PC-9 (cell line): Measurements from ENCODE around the gene UNC13A.

Experiments used
- EZH2 ChIP-seq: fragments of 200-600 bp; sonication (generic); IDR thresholded peaks from 2 replicates; pipeline ENCODE4 v1.8.0; 2017; ENCODE audit warnings: antibody characterized with exemption, low read depth
- TF ChIP-seq, protein P1 (sequence below): fragments of 200-600 bp; sonication (generic); conservative IDR thresholded peaks from 2 replicates; pipeline ENCODE4 v1.6.1; 2017; ENCODE audit warnings: mixed run types, antibody characterized with exemption, mild to moderate bottlenecking, moderate library complexity

DNA sequence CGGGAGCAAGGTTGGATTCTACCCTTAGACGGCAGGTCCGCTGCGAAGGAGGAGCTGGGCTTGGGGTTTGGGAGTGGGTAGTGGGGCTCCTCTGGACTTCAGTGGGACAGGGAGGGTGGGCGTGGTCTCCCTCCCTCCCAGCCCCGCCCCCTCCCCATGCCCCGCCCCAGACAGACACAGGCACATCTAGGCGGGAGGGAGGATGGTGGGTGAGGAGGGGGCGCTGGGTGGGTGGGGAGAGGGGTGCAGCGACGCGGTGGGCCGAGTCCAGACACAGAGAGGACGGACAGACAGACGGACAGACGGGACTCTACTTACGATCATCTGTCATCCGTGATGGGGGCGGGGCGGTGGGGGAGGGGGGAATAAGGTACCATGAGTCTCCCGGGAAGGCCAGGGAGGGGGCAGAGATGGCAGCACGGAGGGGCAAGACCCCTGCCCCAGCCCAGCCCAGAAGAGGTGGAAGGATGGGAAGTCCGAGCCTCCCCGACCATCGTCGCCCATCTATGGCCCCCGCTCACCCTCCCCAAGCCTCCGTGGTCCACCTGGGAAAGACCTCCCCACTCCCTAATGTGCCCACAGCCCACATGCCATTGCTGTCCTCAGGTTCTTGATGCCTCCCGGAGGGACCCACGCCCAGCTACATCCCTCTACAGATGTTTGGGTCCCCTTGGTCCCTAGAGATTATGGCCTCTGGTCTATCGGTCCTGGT is 64.8 kb downstream of the UNC13A start:
- TF ChIP-seq, protein P1, sequence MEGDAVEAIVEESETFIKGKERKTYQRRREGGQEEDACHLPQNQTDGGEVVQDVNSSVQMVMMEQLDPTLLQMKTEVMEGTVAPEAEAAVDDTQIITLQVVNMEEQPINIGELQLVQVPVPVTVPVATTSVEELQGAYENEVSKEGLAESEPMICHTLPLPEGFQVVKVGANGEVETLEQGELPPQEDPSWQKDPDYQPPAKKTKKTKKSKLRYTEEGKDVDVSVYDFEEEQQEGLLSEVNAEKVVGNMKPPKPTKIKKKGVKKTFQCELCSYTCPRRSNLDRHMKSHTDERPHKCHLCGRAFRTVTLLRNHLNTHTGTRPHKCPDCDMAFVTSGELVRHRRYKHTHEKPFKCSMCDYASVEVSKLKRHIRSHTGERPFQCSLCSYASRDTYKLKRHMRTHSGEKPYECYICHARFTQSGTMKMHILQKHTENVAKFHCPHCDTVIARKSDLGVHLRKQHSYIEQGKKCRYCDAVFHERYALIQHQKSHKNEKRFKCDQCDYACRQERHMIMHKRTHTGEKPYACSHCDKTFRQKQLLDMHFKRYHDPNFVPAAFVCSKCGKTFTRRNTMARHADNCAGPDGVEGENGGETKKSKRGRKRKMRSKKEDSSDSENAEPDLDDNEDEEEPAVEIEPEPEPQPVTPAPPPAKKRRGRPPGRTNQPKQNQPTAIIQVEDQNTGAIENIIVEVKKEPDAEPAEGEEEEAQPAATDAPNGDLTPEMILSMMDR = no peak
- TF ChIP-seq EZH2 = no peak
